Stimulated activated CD8-positive, alpha-beta memory T cell treated with anti-CD3 and anti-CD28 coated beads, Interleukin-15, amount 100 ng/mL, for 48 hours (primary cell): ENCODE data around the gene RUNX1.

Experiments
- DNase-seq, 2 donors: peaks; one replicate each; pipeline ENCODE4 v3.0.0-alpha.2; 2020; ENCODE audit warnings: low read depth in 2 of 2

The RUNX1 gene

GRCh38 chr21:34744801-34745200 lies 304.3 kb downstream of the RUNX1 start:
- no peak for DNase-seq

- no peak for DNase-seq
Observed at GRCh38 chr21:34743831-34744230, 305.3 kb downstream of the RUNX1 start.

DNA sequence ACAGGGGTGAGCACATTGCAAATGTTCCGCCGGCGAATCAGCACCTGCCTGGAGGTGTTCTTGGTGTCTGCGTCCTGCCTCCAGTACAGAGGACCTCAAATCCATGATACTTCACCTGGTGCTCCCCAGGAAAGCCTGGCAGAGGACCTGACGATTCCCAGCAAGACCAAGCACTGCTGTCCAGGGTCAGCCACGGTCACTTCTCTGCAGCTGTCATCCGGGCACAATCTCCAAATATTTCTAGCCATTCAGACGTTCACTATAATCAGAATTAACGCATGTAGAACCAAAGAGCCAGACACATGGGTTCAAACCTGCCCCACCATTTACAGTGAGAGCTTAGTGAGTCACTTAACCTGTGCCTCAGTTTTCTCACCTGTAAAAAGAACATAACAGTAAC lies 305.8 kb downstream of the RUNX1 start:
- DNase-seq: no peak

DNA sequence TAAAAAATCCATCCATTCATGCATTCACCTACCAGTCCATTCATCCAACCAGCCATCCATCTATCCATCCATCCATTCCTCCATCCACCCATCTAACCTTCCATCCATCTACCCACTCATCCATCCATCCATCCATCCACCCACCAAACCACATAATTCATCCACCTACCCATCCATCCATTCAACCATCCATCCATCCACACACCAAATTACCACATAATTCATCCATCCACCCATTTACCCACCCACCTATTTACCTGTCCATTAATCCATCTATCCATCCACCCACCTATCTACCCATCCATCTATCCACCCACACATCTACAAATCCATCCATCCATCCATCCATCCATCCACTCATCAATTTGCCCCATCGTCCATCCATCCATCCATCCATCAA lies 308.9 kb downstream of the RUNX1 start:
- no peak for DNase-seq
